Activated CD4-positive, alpha-beta memory T cell treated with anti-CD3 and anti-CD28 coated beads, Interleukin-2, amount 10 ng/mL, durations not matched to agents 7 days and 5 days (primary cell): ENCODE data around the gene STK32C. TPM values are rescaled to one million over a fixed set of nuclear protein-coding genes. Genes with fewer than 3 reads are reported as not detected.

Source experiments
- CTCF ChIA-PET: fragments of 350-600 bp; sonication (Branson Sonifier 250); formaldehyde crosslinking; loops from one replicate; lab custom pipeline; 2021; ENCODE audit warnings: antibody characterized with exemption, inconsistent platforms; lab: Charles Lee
- POLR2A ChIA-PET: fragments of 350-600 bp; sonication (Branson Sonifier 250); formaldehyde crosslinking; loops from one replicate; lab custom pipeline; 2021; ENCODE audit warnings: antibody characterized with exemption; lab: Charles Lee
- DNase-seq: peaks from one replicate; pipeline ENCODE4 v3.0.0-alpha.2; 2020
- H3K27ac Mint-ChIP-seq: one replicate; pipeline ENCODE4 v1.8.0; 2021; ENCODE audit warnings: mild to moderate bottlenecking, mixed read lengths
- H3K27me3 Mint-ChIP-seq: one replicate; pipeline ENCODE4 v1.8.0; 2021; ENCODE audit warnings: mixed read lengths
- H3K36me3 Mint-ChIP-seq: one replicate; pipeline ENCODE4 v1.8.0; 2021; ENCODE audit warnings: low read depth, mixed read lengths
- H3K4me1 Mint-ChIP-seq: one replicate; pipeline ENCODE4 v1.8.0; 2021; ENCODE audit warnings: mixed read lengths
- H3K4me3 Mint-ChIP-seq: one replicate; pipeline ENCODE4 v1.8.0; 2021; ENCODE audit warnings: mild to moderate bottlenecking, mixed read lengths
- H3K9me3 Mint-ChIP-seq: one replicate; pipeline ENCODE4 v1.8.0; 2021; ENCODE audit warnings: mixed read lengths
- total RNA-seq, 2 experiments: library from RNA; stranded (reverse); gene quantifications; one replicate each; pipeline ENCODE4 v1.2.3, GENCODE V29; 2021

Gene STK32C
- total RNA-seq, 2 experiments from 2014 or later: 17.4 to 18.2 TPM

DNA sequence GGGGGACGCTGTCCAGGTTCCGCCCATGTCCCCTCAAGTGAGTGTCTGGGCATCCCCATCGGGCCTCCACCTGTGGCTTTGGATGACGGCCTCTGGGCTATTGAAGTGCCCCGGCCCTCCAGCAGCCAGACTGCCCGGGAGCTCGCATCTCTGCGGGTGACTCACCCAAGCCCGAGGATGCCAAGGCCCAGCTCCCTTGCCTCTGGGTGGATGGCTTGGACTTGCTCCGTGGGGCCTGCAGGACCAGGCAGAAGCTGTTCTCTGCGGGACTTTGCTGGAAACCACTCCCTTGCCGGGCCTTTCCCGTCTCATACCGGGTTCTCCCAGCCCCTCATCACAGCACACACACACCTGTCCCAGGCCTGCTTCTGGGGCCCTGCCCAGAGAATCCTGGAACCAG is 98.6 kb downstream of the STK32C start:
- H3K36me3 Mint-ChIP-seq: no peaks in the 10 kb centered on the region
- no peak overlapping the region for H3K4me3 Mint-ChIP-seq
- no peaks in the 10 kb centered on the region for H3K9me3 Mint-ChIP-seq
- H3K27me3 Mint-ChIP-seq: no peaks in the 10 kb centered on the region
- CTCF ChIA-PET: no interaction called here
- POLR2A ChIA-PET: no interaction called here
- H3K27ac Mint-ChIP-seq: no peak overlapping the region
- H3K4me1 Mint-ChIP-seq: no peaks in the 10 kb centered on the region
- no peak for DNase-seq

DNA sequence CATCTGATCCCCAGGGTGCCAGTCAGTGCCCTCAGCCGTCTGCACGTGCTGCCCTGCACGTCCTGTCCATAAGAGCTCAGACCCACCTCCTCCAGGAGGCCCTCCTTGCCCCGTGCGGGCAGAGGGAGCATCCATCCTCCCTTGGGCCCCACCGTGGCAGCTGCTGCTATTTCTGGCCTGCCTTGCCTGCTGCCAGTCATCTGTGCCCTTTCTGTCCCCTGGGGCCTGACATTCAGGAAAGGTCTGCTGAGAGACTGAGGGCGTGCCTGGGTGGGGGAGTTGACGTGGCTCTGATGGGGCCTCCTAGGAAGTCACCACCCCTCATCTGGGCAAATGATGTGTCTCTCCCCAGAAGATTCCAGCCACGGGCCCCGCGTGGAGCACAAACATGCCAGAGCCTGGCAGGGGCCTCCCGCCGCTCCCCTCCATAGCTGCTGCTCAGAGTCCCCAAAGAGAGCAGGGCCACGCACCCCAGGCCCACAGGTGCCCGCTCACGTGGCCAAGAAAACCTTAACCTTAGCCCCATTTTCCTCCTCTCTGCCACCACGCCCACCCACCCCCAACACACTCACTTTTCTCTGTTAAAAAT is 99.2 kb downstream of the STK32C start:
- no peak overlapping the region for H3K4me3 Mint-ChIP-seq
- no peaks in the 10 kb centered on the region for H3K27me3 Mint-ChIP-seq
- CTCF ChIA-PET: no interaction called here
- no peaks in the 10 kb centered on the region for H3K36me3 Mint-ChIP-seq
- no peaks in the 10 kb centered on the region for H3K4me1 Mint-ChIP-seq
- POLR2A ChIA-PET: no interaction called here
- no peaks in the 10 kb centered on the region for H3K9me3 Mint-ChIP-seq
- no peak for DNase-seq
- H3K27ac Mint-ChIP-seq: no peak overlapping the region

DNA sequence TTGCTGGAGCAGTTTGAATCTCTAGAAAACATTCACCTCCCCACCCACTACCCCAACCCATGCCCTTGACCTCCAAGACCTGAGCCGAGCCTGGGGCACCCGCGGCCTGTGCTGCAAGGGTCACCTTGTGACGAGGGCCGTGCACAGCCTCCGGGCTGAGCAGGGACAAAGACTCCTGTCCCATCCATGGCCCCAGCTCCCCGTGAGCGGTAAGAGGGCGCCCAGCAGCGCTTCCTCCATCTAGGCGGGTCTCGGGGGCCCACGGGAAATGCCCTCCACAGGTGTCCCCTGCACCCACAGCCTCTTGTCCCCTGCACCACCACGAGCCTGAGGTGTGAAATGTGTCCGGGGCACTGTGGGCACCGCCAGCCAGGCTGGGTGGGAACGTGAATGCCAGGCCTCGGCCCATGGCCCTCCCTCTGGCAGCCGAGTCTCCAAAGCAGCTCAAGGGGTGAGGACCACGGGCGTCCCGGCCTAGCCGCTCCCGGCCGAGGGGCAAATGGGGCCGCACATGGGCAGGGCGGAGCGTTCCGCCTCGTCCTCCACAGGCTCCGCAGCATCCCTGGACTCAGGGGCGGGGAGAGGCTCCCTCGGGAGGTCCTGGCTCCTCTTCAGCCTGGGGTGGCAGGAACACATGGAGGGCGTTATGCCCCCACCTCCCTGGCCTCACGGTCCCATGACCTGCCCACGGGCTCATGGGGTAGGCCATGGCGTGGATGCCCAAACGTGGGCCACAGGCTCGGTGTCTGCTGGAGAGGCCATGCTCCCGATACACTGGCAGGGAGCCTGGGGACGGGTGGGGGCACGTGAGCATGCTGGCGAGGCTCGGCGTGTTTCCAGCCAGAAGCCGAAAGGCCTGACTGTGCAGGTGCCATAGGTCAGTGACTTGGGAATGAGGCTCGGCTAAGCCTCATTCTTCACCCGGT is 100.0 kb downstream of the STK32C start:
- ChIA-PET POLR2A (no interaction called here), CTCF (no interaction called here)
- no peaks in the 10 kb centered on the region for H3K36me3 Mint-ChIP-seq
- H3K27me3 Mint-ChIP-seq: no peaks in the 10 kb centered on the region
- no peak for DNase-seq
- H3K27ac Mint-ChIP-seq: no peak overlapping the region
- H3K4me1 Mint-ChIP-seq: no peaks in the 10 kb centered on the region
- H3K9me3 Mint-ChIP-seq: no peaks in the 10 kb centered on the region
- no peak overlapping the region for H3K4me3 Mint-ChIP-seq

DNA sequence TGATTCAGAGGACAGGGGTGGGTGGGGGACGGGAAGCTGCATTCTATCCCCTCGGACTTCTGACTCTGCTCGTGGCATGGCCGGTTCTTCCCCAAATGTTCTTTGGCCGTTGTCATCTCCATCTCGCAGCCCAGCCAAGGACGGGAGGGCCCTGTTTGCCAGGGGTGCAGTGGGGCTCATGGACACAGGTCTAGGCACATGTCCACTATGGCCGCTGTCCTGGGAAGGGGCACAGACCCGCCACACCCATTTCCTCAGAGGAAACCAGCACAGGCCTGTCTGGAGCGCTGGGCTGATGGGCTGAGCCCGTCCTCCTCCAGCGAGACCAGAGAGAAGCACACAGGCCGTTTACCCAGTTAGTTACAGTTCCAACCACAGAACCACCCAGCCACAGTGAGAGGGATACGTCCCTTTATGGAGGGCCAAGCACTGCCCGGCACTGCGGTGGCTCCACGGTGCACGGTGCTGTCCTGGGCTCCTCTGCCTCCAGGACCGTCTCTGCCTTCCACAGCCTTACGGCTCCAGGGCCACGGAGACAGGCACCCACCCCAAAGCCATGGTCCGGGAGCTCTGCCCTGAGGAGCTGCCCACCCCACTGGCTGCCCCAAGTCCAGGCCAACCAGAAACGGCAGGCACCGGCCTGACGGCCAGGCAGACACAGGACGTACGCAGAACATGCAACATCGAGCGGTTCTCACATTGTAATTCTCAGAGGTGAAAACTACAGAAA is 100.8 kb downstream of the STK32C start:
- H3K36me3 Mint-ChIP-seq: no peaks in the 10 kb centered on the region
- no peak overlapping the region for H3K27ac Mint-ChIP-seq
- no peak for DNase-seq
- H3K27me3 Mint-ChIP-seq: no peaks in the 10 kb centered on the region
- no peak overlapping the region for H3K4me3 Mint-ChIP-seq
- CTCF ChIA-PET: no interaction called here
- H3K9me3 Mint-ChIP-seq: no peaks in the 10 kb centered on the region
- no peaks in the 10 kb centered on the region for H3K4me1 Mint-ChIP-seq
- POLR2A ChIA-PET: no interaction called here

DNA sequence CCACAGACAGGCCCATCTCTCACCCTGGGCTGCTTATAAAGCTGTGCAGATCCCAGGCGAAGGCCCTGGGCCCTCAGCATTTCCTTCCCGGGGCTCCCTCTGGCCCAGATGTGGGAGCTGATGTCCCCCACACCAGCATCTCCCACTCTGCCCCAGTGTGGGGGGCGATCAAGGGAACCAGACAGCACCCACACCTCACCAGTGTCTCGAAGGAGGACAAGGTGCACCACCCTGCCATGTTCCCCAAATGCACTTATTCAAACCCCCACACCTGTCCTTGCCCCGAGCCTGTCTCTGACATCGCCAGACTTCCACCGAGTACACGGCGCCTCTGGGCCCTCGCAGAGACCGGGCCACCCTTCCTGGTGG is 101.4 kb downstream of the STK32C start:
- H3K9me3 Mint-ChIP-seq: no peaks in the 10 kb centered on the region
- no peak for DNase-seq
- no peaks in the 10 kb centered on the region for H3K36me3 Mint-ChIP-seq
- ChIA-PET CTCF (no interaction called here), POLR2A (no interaction called here)
- H3K4me3 Mint-ChIP-seq: no peak overlapping the region
- H3K27me3 Mint-ChIP-seq: no peaks in the 10 kb centered on the region
- H3K4me1 Mint-ChIP-seq: no peaks in the 10 kb centered on the region
- H3K27ac Mint-ChIP-seq: no peak overlapping the region

DNA sequence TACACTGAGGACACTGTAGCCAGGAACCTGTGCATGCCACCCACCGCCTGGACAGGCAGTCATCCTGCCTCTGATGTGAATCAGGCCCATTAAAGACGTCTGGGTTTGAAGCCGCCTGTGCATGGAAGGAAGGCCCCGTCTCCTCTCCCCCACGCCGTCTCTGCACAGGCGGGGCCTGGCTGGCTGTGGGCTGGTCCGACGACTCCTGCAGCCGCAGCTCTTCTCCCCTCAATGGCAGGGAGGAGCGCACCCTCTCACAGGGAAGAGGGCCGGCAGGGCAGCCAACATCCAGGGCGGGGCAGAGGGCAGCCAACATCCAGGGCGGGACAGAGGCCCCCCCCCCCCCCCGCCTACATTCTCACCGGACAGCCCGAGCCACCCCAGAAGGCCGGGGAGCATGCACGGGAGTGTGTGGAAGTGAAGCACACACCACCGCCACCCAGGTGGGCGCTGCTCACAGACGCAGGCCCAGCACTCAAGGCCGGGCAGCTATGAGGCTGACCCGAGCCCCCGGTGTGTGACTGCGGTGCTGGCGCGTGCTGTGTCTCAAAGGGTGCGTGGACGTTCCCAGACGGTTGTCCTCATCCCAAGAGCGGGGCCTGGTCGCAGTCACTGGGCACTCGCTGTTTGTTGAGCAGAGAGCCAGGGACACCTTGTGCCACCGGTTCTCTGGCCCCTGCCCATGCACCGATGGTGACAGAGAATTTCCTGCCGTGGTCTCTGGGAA is 101.9 kb downstream of the STK32C start:
- no peak overlapping the region for H3K4me3 Mint-ChIP-seq
- CTCF ChIA-PET: no interaction called here

DNA sequence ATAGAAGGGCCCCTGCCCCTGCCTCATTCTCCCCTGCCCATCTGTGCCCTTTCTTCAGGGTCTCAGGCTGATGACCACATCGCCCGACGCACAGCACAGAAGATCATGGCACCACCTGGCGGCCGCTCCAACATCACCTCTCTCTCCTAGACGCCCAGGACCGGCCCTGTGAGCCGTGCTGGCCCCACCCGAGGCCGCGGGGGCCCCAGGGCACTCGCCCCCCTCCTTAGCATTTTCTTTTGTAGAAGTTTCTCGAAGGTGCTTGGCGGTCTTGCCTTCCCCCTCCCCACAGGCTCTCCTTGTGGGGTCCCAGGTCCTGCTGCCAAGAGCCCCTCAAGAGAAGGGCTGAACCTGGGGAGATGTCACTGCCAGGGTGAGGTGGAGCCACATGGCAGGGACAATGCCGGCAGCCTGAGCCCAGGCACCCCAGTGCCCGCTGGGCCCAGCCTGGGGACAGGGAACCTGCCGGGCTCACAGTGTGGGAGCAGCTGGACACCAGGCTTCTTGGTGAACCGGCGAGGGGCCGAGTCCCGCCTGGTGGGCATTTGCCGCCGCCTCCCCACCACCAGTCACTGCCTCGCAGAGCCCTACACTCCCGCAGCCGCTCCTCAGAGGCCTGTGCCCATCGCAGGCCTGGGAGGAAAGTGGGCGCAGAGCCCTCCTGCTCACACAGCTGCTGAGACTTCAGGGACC is 102.8 kb downstream of the STK32C start:
- ChIA-PET CTCF (no interaction called here), POLR2A (no interaction called here)
- H3K27me3 Mint-ChIP-seq: no peaks in the 10 kb centered on the region
- H3K4me1 Mint-ChIP-seq: no peaks in the 10 kb centered on the region
- no peak for DNase-seq
- H3K9me3 Mint-ChIP-seq: no peaks in the 10 kb centered on the region
- no peaks in the 10 kb centered on the region for H3K36me3 Mint-ChIP-seq
- no peak overlapping the region for H3K4me3 Mint-ChIP-seq
- no peak overlapping the region for H3K27ac Mint-ChIP-seq

More for the DNA sequence above, 101.9 kb downstream of the STK32C start:
- Mint-ChIP-seq H3K36me3 (no peaks in the 10 kb centered on the region), H3K9me3 (no peaks in the 10 kb centered on the region), H3K27ac (no peak overlapping the region), H3K4me1 (no peaks in the 10 kb centered on the region), H3K27me3 (no peaks in the 10 kb centered on the region)
- no peak for DNase-seq
- POLR2A ChIA-PET: no interaction called here

DNA sequence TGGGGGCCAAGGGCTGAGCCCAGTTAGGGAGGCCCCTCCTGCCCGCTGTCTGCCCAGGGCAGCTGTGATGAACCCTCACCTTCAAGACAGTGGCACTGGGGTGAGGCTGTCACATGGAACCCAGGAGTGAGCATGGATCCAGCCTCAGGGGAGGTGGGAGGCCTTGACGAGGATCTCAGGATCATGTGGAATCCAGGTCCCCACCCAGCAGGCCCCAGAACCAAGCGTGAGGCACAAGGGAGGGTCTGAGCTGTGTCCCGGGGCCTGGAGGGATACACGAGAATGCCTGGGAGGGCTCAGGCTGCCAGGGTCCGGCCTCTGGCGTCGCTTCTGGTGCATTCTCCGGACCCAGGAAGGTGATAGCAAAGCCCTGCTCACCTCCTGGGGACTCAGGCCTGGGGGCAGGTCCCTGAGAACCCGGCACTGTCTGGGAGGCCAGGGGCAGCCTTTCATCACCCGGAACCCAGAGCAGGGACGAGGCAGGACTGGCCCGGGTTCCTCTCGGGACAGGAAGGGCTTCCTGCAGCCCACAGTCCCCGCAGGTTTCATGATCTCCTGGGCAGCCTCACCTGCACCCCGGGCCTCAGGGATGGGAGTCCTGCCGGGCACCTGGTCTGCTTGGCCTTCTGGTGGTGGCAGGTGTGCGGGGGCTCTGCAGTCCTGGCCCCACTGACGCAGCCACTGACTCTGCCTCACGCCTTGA is 103.5 kb downstream of the STK32C start:
- no peak for DNase-seq
- H3K27me3 Mint-ChIP-seq: no peaks in the 10 kb centered on the region
- H3K9me3 Mint-ChIP-seq: no peaks in the 10 kb centered on the region
- no peak overlapping the region for H3K4me3 Mint-ChIP-seq
- H3K27ac Mint-ChIP-seq: no peak overlapping the region
- H3K4me1 Mint-ChIP-seq: no peaks in the 10 kb centered on the region
- H3K36me3 Mint-ChIP-seq: no peaks in the 10 kb centered on the region
- CTCF ChIA-PET: no interaction called here
- POLR2A ChIA-PET: no interaction called here

DNA sequence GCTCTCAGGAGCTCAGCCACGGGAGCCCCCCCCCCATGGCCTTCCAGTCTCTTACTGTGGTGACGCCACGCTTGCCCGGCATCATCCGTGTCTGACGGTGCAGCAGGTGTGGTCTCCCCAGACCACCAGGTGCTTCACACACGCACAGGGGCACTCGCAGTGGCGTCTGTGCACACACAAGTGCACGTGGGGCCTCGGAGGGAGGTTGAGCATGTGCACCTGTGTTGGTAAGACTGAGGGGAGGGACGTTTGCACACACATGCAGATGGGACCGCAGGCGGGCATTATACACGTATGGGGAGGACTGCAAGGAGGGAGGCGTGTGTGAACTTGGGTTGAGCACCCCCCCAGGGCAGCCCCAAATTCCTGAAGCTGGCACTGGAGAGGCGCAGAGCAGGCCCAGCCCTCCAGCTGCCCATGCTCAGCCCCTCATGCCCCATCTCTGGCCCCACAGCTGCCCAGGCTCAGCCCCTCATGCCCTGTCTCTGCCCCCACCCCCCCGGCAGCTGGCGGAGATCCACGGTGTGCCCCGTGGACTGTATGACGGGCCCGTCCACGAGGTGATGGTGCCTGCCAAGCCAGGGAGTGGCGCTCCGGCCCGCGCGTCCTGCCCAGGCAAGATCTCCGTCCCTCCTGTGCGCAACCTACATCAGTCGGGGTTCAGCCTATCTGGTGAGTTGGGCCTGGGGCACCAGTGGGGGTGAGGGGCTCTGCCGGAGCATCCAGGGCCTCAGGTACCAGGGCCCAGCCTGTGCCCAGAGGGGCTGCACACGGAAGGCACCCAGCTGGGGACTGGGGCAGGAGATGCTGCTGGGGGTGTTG is 104.3 kb downstream of the STK32C start:
- POLR2A ChIA-PET: no interaction called here
- no peaks in the 10 kb centered on the region for H3K27me3 Mint-ChIP-seq
- H3K4me1 Mint-ChIP-seq: no peaks in the 10 kb centered on the region
- no peak overlapping the region for H3K4me3 Mint-ChIP-seq
- CTCF ChIA-PET: no interaction called here
- no peak overlapping the region for H3K27ac Mint-ChIP-seq
- no peaks in the 10 kb centered on the region for H3K9me3 Mint-ChIP-seq
- no peaks in the 10 kb centered on the region for H3K36me3 Mint-ChIP-seq
- DNase-seq: no peak

DNA sequence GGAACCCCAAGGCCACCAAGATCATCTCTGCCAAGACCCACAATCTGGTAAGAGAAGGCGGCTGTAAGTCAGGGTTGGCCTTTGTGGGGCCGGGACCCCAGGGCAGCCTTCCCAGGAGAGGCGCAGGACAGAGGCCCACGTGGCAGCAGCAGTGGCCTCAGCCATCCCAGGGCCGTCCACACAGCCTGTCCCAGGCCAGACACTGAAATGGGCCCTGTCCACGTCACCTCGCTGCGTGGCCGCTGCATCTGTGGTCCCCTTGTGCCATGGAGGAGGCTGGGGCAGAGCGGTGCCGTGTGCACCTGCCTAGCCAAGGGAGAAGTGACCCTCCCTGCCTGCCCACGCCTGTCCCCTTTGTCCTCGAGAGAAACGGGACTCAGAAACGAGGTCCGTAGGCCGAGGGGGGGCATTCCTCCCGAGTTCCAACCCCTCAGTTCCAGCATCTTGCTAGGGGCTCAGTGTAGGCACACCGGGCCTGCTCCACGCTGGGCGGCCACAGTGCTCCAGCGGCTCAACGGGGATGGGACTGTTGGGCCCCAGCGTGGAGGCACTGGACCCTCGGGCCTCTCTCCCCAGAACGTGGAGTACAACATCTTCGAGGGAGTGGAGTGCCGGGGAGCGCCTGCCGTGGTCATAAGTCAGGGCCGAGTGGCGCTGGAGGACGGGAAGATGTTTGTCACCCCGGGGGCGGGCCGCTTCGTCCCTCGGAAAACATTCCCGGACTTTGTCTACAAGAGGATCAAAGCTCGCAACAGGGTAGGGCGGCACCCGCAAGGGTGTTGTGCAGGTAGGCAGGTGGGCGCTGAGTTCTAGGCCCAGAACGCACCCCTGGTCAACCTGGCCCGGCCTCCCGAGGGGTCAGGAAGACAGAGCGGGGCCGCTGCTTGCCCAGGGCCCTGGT is 105.4 kb downstream of the STK32C start:
- Mint-ChIP-seq H3K27me3 (no peaks in the 10 kb centered on the region), H3K9me3 (no peaks in the 10 kb centered on the region), H3K36me3 (no peaks in the 10 kb centered on the region), H3K4me1 (no peaks in the 10 kb centered on the region), H3K4me3 (no peak overlapping the region), H3K27ac (no peak overlapping the region)
- no peak for DNase-seq
- ChIA-PET POLR2A (no interaction called here), CTCF (no interaction called here)
